Neural cell (in vitro differentiated cells): ENCODE results near the gene TTYH1. TPM values are rescaled to one million over a fixed set of nuclear protein-coding genes. Genes with fewer than 3 reads are reported as not detected.

Experiments used
- H2AFZ ChIP-seq: fragments of 200-600, 300-800 bp; sonication (generic), shearing (Covaris generic); 2 replicates; pipeline ENCODE4 v1.6.0; 2014; ENCODE audit warnings: low read depth, mild to moderate bottlenecking, antibody characterized with exemption, low read length, moderate library complexity
- H3F3A ChIP-seq: fragments of 200-600 bp; shearing (Covaris generic); 2 replicates; pipeline ENCODE4 v1.6.1; 2016; ENCODE audit warnings: mild to moderate bottlenecking, moderate library complexity, mixed read lengths, antibody characterized with exemption, low read length; ENCODE audit not compliant: insufficient read depth, poor library complexity, severe bottlenecking
- H3K27ac ChIP-seq: fragments of 200-600, 300-800 bp; sonication (generic), shearing (Covaris generic); 2 replicates; pipeline ENCODE4 v1.5.1; 2014; ENCODE audit warnings: mild to moderate bottlenecking, low read length, moderate library complexity
- H3K27me3 ChIP-seq: fragments of 300-800, 200-600 bp; sonication (generic), shearing (Covaris generic); 2 replicates; pipeline ENCODE4 v1.6.0; 2014; ENCODE audit warnings: mild to moderate bottlenecking, low read depth, low read length, moderate library complexity; ENCODE audit not compliant: insufficient read depth
- H3K36me3 ChIP-seq: fragments of 300-800, 200-600 bp; sonication (generic), shearing (Covaris generic); 2 replicates; pipeline ENCODE4 v1.5.1; 2014; ENCODE audit warnings: mild to moderate bottlenecking, antibody characterized with exemption, low read length, moderate library complexity; ENCODE audit not compliant: insufficient read depth
- H3K4me2 ChIP-seq: fragments of 300-800, 200-600 bp; sonication (generic), shearing (Covaris generic); 2 replicates; pipeline ENCODE4 v1.6.0; 2014; ENCODE audit warnings: mild to moderate bottlenecking, low read length
- H3K4me3 ChIP-seq: fragments of 300-800, 200-600 bp; sonication (generic), shearing (Covaris generic); 2 replicates; pipeline ENCODE4 v1.5.1; 2014; ENCODE audit warnings: mild to moderate bottlenecking, low read length, moderate library complexity
- H3K79me2 ChIP-seq: fragments of 200-600 bp; shearing (Covaris generic); replicated peaks from 2 replicates; pipeline ENCODE4 v1.6.0; 2014; ENCODE audit warnings: mild to moderate bottlenecking, low read length, moderate library complexity; ENCODE audit not compliant: insufficient read depth
- H3K9ac ChIP-seq: fragments of 300-800, 200-600 bp; sonication (generic), shearing (Covaris generic); 2 replicates; pipeline ENCODE4 v1.6.1; 2016; ENCODE audit warnings: mild to moderate bottlenecking, low read length, mixed read lengths
- H3K9me2 ChIP-seq: fragments of 200-600 bp; shearing (Covaris generic); 2 replicates; pipeline ENCODE4 v1.6.1; 2016; ENCODE audit warnings: mild to moderate bottlenecking, low read length, mixed read lengths; ENCODE audit not compliant: insufficient read depth
- H3K9me3 ChIP-seq: fragments of 200-600, 300-800 bp; sonication (generic), shearing (Covaris generic); 2 replicates; pipeline ENCODE4 v1.6.1; 2016; ENCODE audit warnings: mild to moderate bottlenecking, mixed run types, low read length, moderate library complexity, mixed read lengths
- H4K20me1 ChIP-seq: fragments of 200-600 bp; shearing (Covaris generic); 2 replicates; pipeline ENCODE4 v1.6.1; 2016; ENCODE audit warnings: mild to moderate bottlenecking, mixed run types; ENCODE audit not compliant: insufficient read depth
- EP300 ChIP-seq: fragments of 450-650 bp; conservative IDR thresholded peaks from 2 replicates; pipeline ENCODE4 v1.6.1; 2014; ENCODE audit warnings: antibody characterized with exemption, mild to moderate bottlenecking, moderate library complexity; ENCODE audit not compliant: poor library complexity, severe bottlenecking
- EZH2 ChIP-seq: fragments of 200-600, 300-800 bp; shearing (Covaris generic), sonication (generic); IDR thresholded peaks from 2 replicates; pipeline ENCODE4 v1.6.1; 2014; ENCODE audit warnings: antibody characterized with exemption, low read length, borderline replicate concordance, mild to moderate bottlenecking; ENCODE audit not compliant: insufficient read depth, poor library complexity, severe bottlenecking
- MXI1 ChIP-seq: fragments of 450-650 bp; conservative IDR thresholded peaks from 2 replicates; pipeline ENCODE4 v1.6.1; 2014; ENCODE audit warnings: antibody characterized with exemption, mild to moderate bottlenecking; ENCODE audit not compliant: poor library complexity, severe bottlenecking
- POLR2AphosphoS5 ChIP-seq: IDR thresholded peaks from 2 replicates; pipeline ENCODE4 v1.6.1; 2012
- RAD21 ChIP-seq: fragments of 450-650 bp; conservative IDR thresholded peaks from 2 replicates; pipeline ENCODE4 v1.6.1; 2014; ENCODE audit warnings: antibody characterized with exemption, mild to moderate bottlenecking, moderate library complexity
- REST ChIP-seq: IDR thresholded peaks from 2 replicates; pipeline ENCODE4 v1.6.1; 2012; ENCODE audit warnings: borderline replicate concordance
- SMC3 ChIP-seq: fragments of 450-650 bp; conservative IDR thresholded peaks from 2 replicates; pipeline ENCODE4 v1.6.1; 2014; ENCODE audit warnings: antibody characterized with exemption, mild to moderate bottlenecking, moderate library complexity; ENCODE audit not compliant: poor library complexity
- TAF1 ChIP-seq: IDR thresholded peaks from 2 replicates; pipeline ENCODE4 v1.6.1; 2012; ENCODE audit warnings: low read depth
- polyA plus RNA-seq: library from polyadenylated mRNA; depleted of rRNA; stranded (reverse); fragments of >200 nt; gene quantifications from 2 replicates; pipeline ENCODE4 v1.2.3, GENCODE V29; 2014
- TF ChIP-seq, protein P1 (sequence below): fragments of 450-650 bp; IDR thresholded peaks from 2 replicates; pipeline ENCODE4 v1.5.1; 2014; ENCODE audit warnings: antibody characterized with exemption, mild to moderate bottlenecking, moderate library complexity; ENCODE audit not compliant: poor library complexity, severe bottlenecking

Gene TTYH1
- polyA plus RNA-seq, 1 donor from 2014 or later, result 36.1 TPM

GRCh38 chr19:54414156-54414555 is 1.1 kb upstream of the TTYH1 start:
- H3K4me3 ChIP-seq, result no peak overlapping the region
- H4K20me1 ChIP-seq, result no peaks in the 10 kb centered on the region
- H3K9me3 ChIP-seq, result no peaks in the 10 kb centered on the region
- no peaks in the 10 kb centered on the region for H3K27me3 ChIP-seq
- H3K79me2 ChIP-seq, result peaks cover 27% of the 10 kb centered on the region
- H3K27ac ChIP-seq, result no peak overlapping the region
- H3K36me3 ChIP-seq, result no peaks in the 10 kb centered on the region
- no peak overlapping the region for H3K4me2 ChIP-seq
- H3K9ac ChIP-seq, result no peak overlapping the region
- no peak for TF ChIP-seq REST
- TF ChIP-seq, protein P1, sequence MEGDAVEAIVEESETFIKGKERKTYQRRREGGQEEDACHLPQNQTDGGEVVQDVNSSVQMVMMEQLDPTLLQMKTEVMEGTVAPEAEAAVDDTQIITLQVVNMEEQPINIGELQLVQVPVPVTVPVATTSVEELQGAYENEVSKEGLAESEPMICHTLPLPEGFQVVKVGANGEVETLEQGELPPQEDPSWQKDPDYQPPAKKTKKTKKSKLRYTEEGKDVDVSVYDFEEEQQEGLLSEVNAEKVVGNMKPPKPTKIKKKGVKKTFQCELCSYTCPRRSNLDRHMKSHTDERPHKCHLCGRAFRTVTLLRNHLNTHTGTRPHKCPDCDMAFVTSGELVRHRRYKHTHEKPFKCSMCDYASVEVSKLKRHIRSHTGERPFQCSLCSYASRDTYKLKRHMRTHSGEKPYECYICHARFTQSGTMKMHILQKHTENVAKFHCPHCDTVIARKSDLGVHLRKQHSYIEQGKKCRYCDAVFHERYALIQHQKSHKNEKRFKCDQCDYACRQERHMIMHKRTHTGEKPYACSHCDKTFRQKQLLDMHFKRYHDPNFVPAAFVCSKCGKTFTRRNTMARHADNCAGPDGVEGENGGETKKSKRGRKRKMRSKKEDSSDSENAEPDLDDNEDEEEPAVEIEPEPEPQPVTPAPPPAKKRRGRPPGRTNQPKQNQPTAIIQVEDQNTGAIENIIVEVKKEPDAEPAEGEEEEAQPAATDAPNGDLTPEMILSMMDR, result no peak
- TF ChIP-seq EZH2, result no peak
- no peak for TF ChIP-seq SMC3
- TF ChIP-seq POLR2AphosphoS5, result no peak
- TF ChIP-seq MXI1, result no peak
- TF ChIP-seq TAF1, result no peak
- TF ChIP-seq EP300, result no peak
- no peak for TF ChIP-seq RAD21
- H3K9me2 ChIP-seq, result no peaks in the 10 kb centered on the region
- H3F3A ChIP-seq, result no peaks in the 10 kb centered on the region
- H2AFZ ChIP-seq, result no peak overlapping the region

- no peaks in the 10 kb centered on the region for H3K36me3 ChIP-seq
- H3K27ac ChIP-seq, result no peak overlapping the region
- H2AFZ ChIP-seq, result peak overlapping the region; percentile 68
- H3K79me2 ChIP-seq, result peaks cover 41% of the 10 kb centered on the region
- H3K4me2 ChIP-seq, result peak overlapping the region; percentile 96
- H3F3A ChIP-seq, result no peaks in the 10 kb centered on the region
- H3K27me3 ChIP-seq, result no peaks in the 10 kb centered on the region
- no peaks in the 10 kb centered on the region for H3K9me3 ChIP-seq
- no peaks in the 10 kb centered on the region for H3K9me2 ChIP-seq
- no peaks in the 10 kb centered on the region for H4K20me1 ChIP-seq
- H3K9ac ChIP-seq, result peak overlapping the region; percentile 82
- H3K4me3 ChIP-seq, result peak overlapping the region; percentile 88
- TF ChIP-seq EP300 (no peak), SMC3 (no peak), EZH2 (no peak), RAD21 (no peak), REST (no peak), POLR2AphosphoS5 (no peak), MXI1 (no peak), TAF1 (no peak)
- TF ChIP-seq, protein P1, result no peak
Observed at GRCh38 chr19:54415901-54416673, 823 bp downstream of the TTYH1 start.
